Measurements from ENCODE around the gene TAL2.
"Not testable (repeated sequence)": the region's sequence is repeated elsewhere in the genome, so short reads cannot be mapped to it uniquely, and the experiment has no call there.

TAL2 gene

GRCh38 chr9:105676351-105676923, 14.2 kb downstream of the TAL2 start:
- no peak for DNase-seq (ENCODE audit: low spot score)

GRCh38 chr9:105678163-105678562, 15.9 kb downstream of the TAL2 start:
- DNase-seq (ENCODE audit: low spot score), result no peak

GRCh38 chr9:105678781-105679180, 16.5 kb downstream of the TAL2 start:
- no peak for DNase-seq (ENCODE audit: low spot score)

- no peak for DNase-seq (ENCODE audit: low spot score)
Measured at GRCh38 chr9:105679257-105680022, 17.2 kb downstream of the TAL2 start.

GRCh38 chr9:105681313-105681712, 19.1 kb downstream of the TAL2 start:
- no peak for DNase-seq (ENCODE audit: low spot score)

- no peak for DNase-seq (ENCODE audit: low spot score)
Measured at GRCh38 chr9:105681724-105682123, 19.5 kb downstream of the TAL2 start.

- DNase-seq (ENCODE audit: low spot score), result no peak
Measured at GRCh38 chr9:105683688-105684275, 21.5 kb downstream of the TAL2 start.

- DNase-seq (ENCODE audit: low spot score), result no peak
Measured at GRCh38 chr9:105686936-105687335, 24.7 kb downstream of the TAL2 start.

GRCh38 chr9:105690742-105691141, 28.5 kb downstream of the TAL2 start:
- DNase-seq (ENCODE audit: low spot score), result no peak

GRCh38 chr9:105693435-105694189, 31.4 kb downstream of the TAL2 start:
- peak; percentile 31 for DNase-seq (ENCODE audit: low spot score)

GRCh38 chr9:105694190-105694847, 32.1 kb downstream of the TAL2 start, which contains the start of gene TMEM38B:
Gene TMEM38B, plus strand, starts transcription at chr9:105694541. Its CDS starts 120 bp downstream, at chr9:105694661.
- DNase-seq (ENCODE audit: low spot score), result peak; percentile 68

- peak; percentile 64 for DNase-seq (ENCODE audit: low spot score)
Measured at GRCh38 chr9:105694848-105695581, 32.8 kb downstream of the TAL2 start.

GRCh38 chr9:105696219-105696793, 34.0 kb downstream of the TAL2 start:
- no peak for DNase-seq (ENCODE audit: low spot score)

- no peak for DNase-seq (ENCODE audit: low spot score)
Measured at GRCh38 chr9:105697871-105698270, 35.6 kb downstream of the TAL2 start.

- no peak for DNase-seq (ENCODE audit: low spot score)
Measured at GRCh38 chr9:105698348-105698870, 36.2 kb downstream of the TAL2 start.

- DNase-seq (ENCODE audit: low spot score), result no peak
Measured at GRCh38 chr9:105700668-105701067, 38.4 kb downstream of the TAL2 start.

- DNase-seq (ENCODE audit: low spot score), result no peak
Measured at GRCh38 chr9:105701145-105701544, 38.9 kb downstream of the TAL2 start.

GRCh38 chr9:105702207-105702606, 40.0 kb downstream of the TAL2 start:
- no peak for DNase-seq (ENCODE audit: low spot score)

- not testable (repeated sequence) for DNase-seq (ENCODE audit: low spot score)
Measured at GRCh38 chr9:105703638-105704037, 41.4 kb downstream of the TAL2 start.

- no peak for DNase-seq (ENCODE audit: low spot score)
Measured at GRCh38 chr9:105706156-105706555, 43.9 kb downstream of the TAL2 start.

GRCh38 chr9:105708405-105708804, 46.1 kb downstream of the TAL2 start:
- DNase-seq (ENCODE audit: low spot score), result no peak

Data from pons (tissue), 1 donor.